Measurements from ENCODE around the gene AKR1D1.

DNA sequence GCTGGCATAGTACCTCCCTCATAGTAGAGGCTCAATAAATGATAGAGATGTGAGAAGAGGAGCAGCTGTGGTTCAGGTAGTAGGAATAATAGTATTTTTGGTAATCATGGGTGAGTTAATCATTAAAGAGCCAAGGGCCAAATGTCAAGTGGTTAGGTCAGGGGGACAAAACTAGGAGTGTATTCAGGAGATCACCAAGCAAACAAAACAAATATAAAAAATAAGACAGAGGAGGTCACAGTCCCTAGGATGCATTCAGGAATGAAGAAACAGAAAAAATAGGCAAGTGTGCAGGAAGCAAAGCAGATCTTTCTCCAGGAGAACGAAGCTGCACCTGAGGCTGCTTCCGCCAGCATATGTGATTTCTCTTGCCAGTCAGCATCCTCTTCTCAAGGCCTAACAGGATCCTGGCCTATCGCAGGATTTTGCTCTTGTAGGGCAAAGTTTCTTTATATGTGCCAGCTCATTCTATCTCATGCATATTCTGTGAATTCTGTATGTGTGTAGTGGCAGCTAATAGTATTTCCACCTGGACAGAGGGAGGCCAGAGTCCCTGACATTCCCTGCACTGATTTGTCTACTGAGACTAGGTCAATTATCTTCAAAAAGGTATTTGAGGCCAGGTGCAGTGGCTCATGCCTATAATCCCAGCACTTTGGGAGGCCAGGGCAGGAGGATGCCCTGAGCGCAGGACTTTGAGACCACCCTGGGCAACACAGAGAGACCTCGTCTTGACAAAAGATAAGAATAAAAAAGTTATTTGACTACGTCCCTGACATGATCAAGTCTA, 82.7 kb downstream of the AKR1D1 start:
- no peak for TF ChIP-seq GATA2 (IDR thresholded peaks at IDR 0.05; ENCODE audit: low read depth, low read length)
- TF ChIP-seq GATA3 (IDR thresholded peaks at IDR 0.05; ENCODE audit: low read depth, low read length), result no peak
